AG09309 (cell line): ENCODE data around the gene CASP5.

Source experiments
- DNase-seq: peaks from one replicate; pipeline ENCODE4 v3.0.0-alpha.2; 2010; ENCODE audit warnings: low read depth
- H3K4me3 ChIP-seq: 2 replicates; pipeline ENCODE4 v1.5.1; 2011; ENCODE audit warnings: mild to moderate bottlenecking, low read depth, low read length, moderate library complexity; ENCODE audit not compliant: control insufficient read depth
- CTCF ChIP-seq: IDR thresholded peaks from 2 replicates; pipeline ENCODE4 v1.5.1; 2011; ENCODE audit warnings: mild to moderate bottlenecking, low read depth, low read length, inconsistent platforms; ENCODE audit not compliant: insufficient read depth, control insufficient read depth; ENCODE audit errors: missing control alignments

CASP5 gene

GRCh38 chr11:104946907-104947306 is 76.1 kb downstream of the CASP5 start:
- DNase-seq: no peak
- peak; percentile 43 for TF ChIP-seq CTCF
- no peak overlapping the region for H3K4me3 ChIP-seq
